ENCODE data around the gene MAPKAPK3. TPM values are rescaled to one million over a fixed set of nuclear protein-coding genes. Genes with fewer than 3 reads are reported as not detected.

Gene MAPKAPK3
- total RNA-seq, 4 donors from 2014 or later = 21.3 to 37.8 (median 26.9) TPM

DNA sequence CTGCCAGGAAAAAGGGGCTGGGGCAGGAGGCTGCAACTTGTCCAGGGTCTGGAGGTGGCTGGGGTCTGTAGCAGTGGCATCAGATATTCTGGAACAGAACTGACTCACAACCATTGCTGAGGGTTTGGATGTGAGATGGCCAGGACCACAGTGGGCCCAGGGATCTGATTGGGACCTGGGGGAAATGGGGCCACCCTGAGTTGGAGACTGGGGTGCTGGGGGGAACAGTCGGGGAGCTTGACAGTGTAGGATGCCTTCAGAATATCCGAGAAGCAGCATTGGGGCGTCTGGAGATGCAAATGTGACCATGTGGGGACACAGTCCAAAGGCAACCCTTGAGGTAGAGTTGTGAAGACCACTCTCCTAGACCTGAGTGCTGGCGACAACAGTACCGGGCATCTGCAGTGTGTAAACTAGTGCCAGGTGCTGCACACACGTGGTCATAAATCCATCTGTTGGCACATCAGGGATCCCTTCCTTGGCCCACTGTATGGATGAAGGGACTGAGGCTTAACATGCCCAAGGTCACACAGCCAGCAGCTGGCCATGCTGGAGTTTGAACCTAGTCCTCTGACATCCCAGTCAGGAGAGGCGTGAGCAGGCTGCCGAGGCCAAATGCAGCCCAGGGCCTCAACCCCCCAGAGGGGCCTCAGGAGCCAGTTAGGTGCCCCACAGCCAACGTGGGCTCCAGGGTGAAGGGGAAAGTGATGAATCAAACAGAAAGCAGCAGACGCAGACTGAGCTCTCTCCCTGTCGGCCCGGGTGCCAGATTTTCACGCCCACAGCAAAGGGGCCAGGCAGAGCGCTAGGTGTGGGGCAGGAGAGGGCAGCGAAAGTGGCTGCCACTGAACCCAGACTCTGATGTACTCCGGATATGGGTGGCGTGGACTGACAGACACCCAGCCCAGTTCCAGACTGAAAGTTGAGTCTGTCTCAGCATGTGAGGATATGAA is 28.9 kb upstream of the MAPKAPK3 start:
- intact Hi-C loops (cut with DNase I; ENCODE audit: low total_unique reads) = no loop called here
- 61 to 80% methylated on average over 1 to 17 of the region's 17 CpGs for WGBS, 2 donors (ENCODE audit: low coverage in 1 of 2)
- no peak for TF ChIP-seq POLR2AphosphoS5 (IDR thresholded peaks at IDR 0.05)
- TF ChIP-seq, protein P1, sequence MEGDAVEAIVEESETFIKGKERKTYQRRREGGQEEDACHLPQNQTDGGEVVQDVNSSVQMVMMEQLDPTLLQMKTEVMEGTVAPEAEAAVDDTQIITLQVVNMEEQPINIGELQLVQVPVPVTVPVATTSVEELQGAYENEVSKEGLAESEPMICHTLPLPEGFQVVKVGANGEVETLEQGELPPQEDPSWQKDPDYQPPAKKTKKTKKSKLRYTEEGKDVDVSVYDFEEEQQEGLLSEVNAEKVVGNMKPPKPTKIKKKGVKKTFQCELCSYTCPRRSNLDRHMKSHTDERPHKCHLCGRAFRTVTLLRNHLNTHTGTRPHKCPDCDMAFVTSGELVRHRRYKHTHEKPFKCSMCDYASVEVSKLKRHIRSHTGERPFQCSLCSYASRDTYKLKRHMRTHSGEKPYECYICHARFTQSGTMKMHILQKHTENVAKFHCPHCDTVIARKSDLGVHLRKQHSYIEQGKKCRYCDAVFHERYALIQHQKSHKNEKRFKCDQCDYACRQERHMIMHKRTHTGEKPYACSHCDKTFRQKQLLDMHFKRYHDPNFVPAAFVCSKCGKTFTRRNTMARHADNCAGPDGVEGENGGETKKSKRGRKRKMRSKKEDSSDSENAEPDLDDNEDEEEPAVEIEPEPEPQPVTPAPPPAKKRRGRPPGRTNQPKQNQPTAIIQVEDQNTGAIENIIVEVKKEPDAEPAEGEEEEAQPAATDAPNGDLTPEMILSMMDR (IDR thresholded peaks at IDR 0.05) = no peak
- no peak for TF ChIP-seq EP300 (IDR thresholded peaks at IDR 0.05; ENCODE audit: low read depth)
- TF ChIP-seq POLR2A (IDR thresholded peaks at IDR 0.05) = no peak
- H3K36me3 ChIP-seq = no peaks in the 10 kb centered on the region
- H3K4me3 ChIP-seq = no peak overlapping the region
- no peak for DNase-seq
- H3K9me3 ChIP-seq = no peaks in the 10 kb centered on the region
- H3K4me1 ChIP-seq = peaks cover 5 to 17% (median 13%) of the 10 kb centered on the region in 4 donors
- in situ Hi-C loops (cut with MboI; ENCODE audit: low pct_ligation_motif_present in 1 of 4, low pct_unique_long_range_greater_than_20kb in 1 of 4, low sequenced_read_pairs in 3 of 4) = no loop called here
- no peak overlapping the region for H3K27ac ChIP-seq
- no peaks in the 10 kb centered on the region for H3K27me3 ChIP-seq

DNA sequence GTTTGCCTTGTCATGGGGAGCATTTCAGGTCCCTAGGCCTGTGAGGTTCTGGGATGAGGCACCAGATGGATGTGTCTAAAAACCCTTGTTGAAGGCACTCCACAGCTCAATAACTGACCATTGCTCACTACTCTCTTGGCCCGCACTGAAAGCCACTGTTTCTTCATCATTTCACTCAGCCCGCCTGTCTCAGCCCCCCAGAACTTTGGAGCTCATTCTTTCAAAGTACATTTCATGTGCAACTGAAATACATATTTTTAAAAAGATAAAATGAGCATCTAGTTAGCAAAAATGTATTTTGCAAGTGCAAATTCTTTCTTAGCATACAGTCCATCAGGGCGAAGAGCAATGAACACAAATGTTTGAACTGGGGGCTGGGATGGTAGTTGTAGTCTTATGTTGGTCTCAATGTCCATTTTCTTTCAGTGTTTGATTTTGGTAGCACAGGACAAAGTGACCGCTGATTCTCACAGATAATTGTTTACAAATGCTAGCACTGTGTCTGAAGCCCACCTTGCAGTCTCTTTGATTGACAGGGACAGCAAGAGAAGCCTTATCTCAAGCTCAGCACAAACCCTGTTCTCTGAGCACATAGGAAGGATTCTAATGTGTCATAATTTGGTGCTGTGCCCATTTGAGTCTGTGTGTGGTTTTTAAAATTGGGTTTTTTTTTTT is 28.1 kb upstream of the MAPKAPK3 start:
- DNase-seq = no peak
- Histone ChIP-seq H3K4me1 (peaks cover 5 to 18% (median 13%) of the 10 kb centered on the region in 4 donors), H3K9me3 (no peaks in the 10 kb centered on the region), H3K27ac (no peak overlapping the region), H3K36me3 (no peaks in the 10 kb centered on the region), H3K4me3 (no peak overlapping the region), H3K27me3 (no peaks in the 10 kb centered on the region)
- no peak for TF ChIP-seq POLR2A (IDR thresholded peaks at IDR 0.05)
- WGBS, 2 donors (ENCODE audit: low coverage in 1 of 2) = 83 to 92% methylated on average over 3 to 4 of the region's 4 CpGs
- intact Hi-C loops (cut with DNase I; ENCODE audit: low total_unique reads) (no loop called here), in situ Hi-C loops (cut with MboI; ENCODE audit: low pct_ligation_motif_present in 1 of 4, low pct_unique_long_range_greater_than_20kb in 1 of 4, low sequenced_read_pairs in 3 of 4) (no loop called here)

DNA sequence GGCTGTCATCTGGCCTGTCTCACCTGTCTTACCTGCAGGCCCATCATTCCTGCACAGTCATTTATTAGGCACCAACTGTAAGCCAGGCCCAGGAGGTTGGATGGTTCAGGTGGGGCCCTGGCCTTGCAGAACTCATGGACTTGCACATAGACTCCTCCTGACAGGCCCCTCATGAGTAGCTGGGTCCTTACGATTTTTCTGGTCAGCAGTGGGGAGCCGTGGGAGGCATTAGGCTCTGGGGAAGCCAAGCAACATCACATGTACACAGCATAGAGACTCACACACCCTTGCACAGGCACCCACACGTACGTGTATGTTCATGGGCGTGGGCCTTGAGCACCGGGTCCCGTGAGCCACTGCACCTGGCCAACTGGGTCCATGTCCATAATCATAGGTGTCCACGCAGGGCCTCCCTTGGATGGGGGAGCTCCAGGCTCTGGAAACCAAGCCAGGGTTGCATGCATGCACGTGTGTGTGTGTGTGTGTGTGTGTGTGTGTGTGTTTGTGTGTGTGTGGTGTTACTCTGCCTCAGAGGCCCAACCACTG is 25.7 kb upstream of the MAPKAPK3 start:
- TF ChIP-seq POLR2AphosphoS5 (IDR thresholded peaks at IDR 0.05) = no peak
- TF ChIP-seq EP300 (IDR thresholded peaks at IDR 0.05; ENCODE audit: low read depth) = no peak
- TF ChIP-seq, protein P1 (IDR thresholded peaks at IDR 0.05) = no peak
- no peak for TF ChIP-seq POLR2A (IDR thresholded peaks at IDR 0.05)
- intact Hi-C loops (cut with DNase I; ENCODE audit: low total_unique reads) (no loop called here), in situ Hi-C loops (cut with MboI; ENCODE audit: low pct_ligation_motif_present in 1 of 4, low pct_unique_long_range_greater_than_20kb in 1 of 4, low sequenced_read_pairs in 3 of 4) (no loop called here)
- no peak overlapping the region for H3K4me3 ChIP-seq
- 47% methylated on average over 6 of the region's 9 CpGs; no CpG with 5 or more reads in 1 of the 2 donors for WGBS, 2 donors (ENCODE audit: low coverage in 1 of 2)
- H3K9me3 ChIP-seq = no peaks in the 10 kb centered on the region
- H3K4me1 ChIP-seq = peaks cover 5 to 18% (median 13%) of the 10 kb centered on the region in 4 donors
- no peaks in the 10 kb centered on the region for H3K27me3 ChIP-seq
- no peak for DNase-seq
- H3K36me3 ChIP-seq = no peaks in the 10 kb centered on the region
- peak overlapping the region; percentile 65 to 73 (median 71) for H3K27ac ChIP-seq

DNA sequence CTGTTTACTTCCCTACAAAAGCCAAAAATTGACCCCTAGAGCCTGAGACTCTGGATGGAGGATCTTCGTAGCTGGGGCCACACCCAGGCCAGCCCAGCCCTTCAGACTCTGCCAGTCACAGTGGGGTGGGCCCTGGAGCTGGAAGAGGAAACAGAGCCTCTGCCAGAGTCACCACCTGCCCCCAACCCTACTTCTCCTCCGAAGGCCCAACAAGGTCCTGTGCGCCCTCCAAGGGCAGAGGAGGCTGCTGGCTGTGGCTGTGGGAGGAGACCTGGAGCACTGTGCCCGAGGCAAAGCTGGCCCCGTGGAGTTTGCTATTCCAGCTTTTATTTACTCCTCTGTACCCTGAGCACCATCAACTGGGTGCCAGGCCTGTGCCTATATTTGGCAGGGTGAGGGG is 24.4 kb upstream of the MAPKAPK3 start:
- Histone ChIP-seq H3K4me1 (peaks cover 5 to 18% (median 13%) of the 10 kb centered on the region in 4 donors), H3K9me3 (no peaks in the 10 kb centered on the region), H3K27ac (no peak overlapping the region), H3K4me3 (no peak overlapping the region), H3K36me3 (no peaks in the 10 kb centered on the region), H3K27me3 (no peaks in the 10 kb centered on the region)
- intact Hi-C loops (cut with DNase I; ENCODE audit: low total_unique reads) (no loop called here), in situ Hi-C loops (cut with MboI; ENCODE audit: low pct_ligation_motif_present in 1 of 4, low pct_unique_long_range_greater_than_20kb in 1 of 4, low sequenced_read_pairs in 3 of 4) (no loop called here)
- TF ChIP-seq EP300 (IDR thresholded peaks at IDR 0.05; ENCODE audit: low read depth) (no peak), POLR2A (IDR thresholded peaks at IDR 0.05) (no peak), POLR2AphosphoS5 (IDR thresholded peaks at IDR 0.05) (no peak)
- TF ChIP-seq, protein P1 (IDR thresholded peaks at IDR 0.05) = no peak
- no peak for DNase-seq
- 40 to 49% methylated on average over 1 to 5 of the region's 5 CpGs for WGBS, 2 donors (ENCODE audit: low coverage in 1 of 2)
